Lower leg skin (tissue), 4 donors: ENCODE data around the gene TM4SF18. TPM values are rescaled to one million over a fixed set of nuclear protein-coding genes. Genes with fewer than 3 reads are reported as not detected.

ENCODE experiments used
- DNase-seq, 2 donors: peaks; one replicate each; pipeline ENCODE4 v3.0.0-alpha.2; 2019; ENCODE audit warnings: low spot score in 2 of 2
- H3K4me3 ChIP-seq: fragments of 200-600 bp; sonication (generic); 2 replicates; pipeline ENCODE4 v1.5.1; 2017; ENCODE audit warnings: mild to moderate bottlenecking, low read depth; ENCODE audit not compliant: poor library complexity, severe bottlenecking
- POLR2A ChIP-seq, 2 donors: fragments of 450-650 bp; IDR thresholded peaks; one replicate each; pipeline ENCODE4 v1.6.1; 2016 to 2017; ENCODE audit warnings: antibody characterized with exemption in 2 of 2, mild to moderate bottlenecking in 1 of 2, moderate library complexity in 1 of 2
- WGBS, 2 donors: methylation state at CpG; one replicate each; pipeline ENCODE4 v1.1.5; 2018; 5-methylcytosine and 5-hydroxymethylcytosine counted together
- intact Hi-C: fragments of 100-400 bp; cut with DNase I; formaldehyde crosslinking; loops from one replicate; pipeline ENCODE4 v1.15.0; 2023; ENCODE audit warnings: low total_unique reads
- total RNA-seq, 4 donors: library from RNA; depleted of rRNA; stranded (reverse); fragments of >200 nt; gene quantifications; one replicate each; pipeline ENCODE4 v1.1.0, GENCODE V29; 2016
- TF ChIP-seq, protein P1 (sequence below), 3 donors: fragments of 450-650 bp; IDR thresholded peaks; one replicate each; pipeline ENCODE4 v1.5.1; 2016; ENCODE audit warnings: antibody characterized with exemption in 3 of 3, mild to moderate bottlenecking in 3 of 3, moderate library complexity in 2 of 3

TM4SF18 gene
- total RNA-seq, 4 donors from 2014 or later: 1.3 to 4.9 (median 3.0) TPM

DNA sequence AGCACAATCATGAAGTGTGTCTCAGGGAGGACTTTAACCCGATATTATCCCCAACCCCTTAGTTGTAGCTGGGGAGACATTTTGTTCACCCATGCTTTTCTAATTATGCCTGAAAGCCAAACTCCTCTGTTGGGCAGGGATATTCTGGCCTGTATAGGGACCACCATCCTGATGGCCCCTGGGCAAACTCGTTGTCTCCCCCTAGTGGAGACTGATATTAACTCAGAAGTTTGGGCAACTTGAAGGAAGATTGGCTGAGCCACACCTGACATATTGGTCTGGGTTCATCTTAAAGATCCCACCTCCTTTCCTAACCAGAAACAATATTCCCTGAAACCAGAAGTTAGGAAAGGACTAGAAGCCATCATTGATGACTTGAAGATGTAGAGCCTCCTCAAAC lies 42.3 kb downstream of the TM4SF18 start:
- TF ChIP-seq POLR2A (IDR thresholded peaks at IDR 0.05): no peak
- TF ChIP-seq, protein P1, sequence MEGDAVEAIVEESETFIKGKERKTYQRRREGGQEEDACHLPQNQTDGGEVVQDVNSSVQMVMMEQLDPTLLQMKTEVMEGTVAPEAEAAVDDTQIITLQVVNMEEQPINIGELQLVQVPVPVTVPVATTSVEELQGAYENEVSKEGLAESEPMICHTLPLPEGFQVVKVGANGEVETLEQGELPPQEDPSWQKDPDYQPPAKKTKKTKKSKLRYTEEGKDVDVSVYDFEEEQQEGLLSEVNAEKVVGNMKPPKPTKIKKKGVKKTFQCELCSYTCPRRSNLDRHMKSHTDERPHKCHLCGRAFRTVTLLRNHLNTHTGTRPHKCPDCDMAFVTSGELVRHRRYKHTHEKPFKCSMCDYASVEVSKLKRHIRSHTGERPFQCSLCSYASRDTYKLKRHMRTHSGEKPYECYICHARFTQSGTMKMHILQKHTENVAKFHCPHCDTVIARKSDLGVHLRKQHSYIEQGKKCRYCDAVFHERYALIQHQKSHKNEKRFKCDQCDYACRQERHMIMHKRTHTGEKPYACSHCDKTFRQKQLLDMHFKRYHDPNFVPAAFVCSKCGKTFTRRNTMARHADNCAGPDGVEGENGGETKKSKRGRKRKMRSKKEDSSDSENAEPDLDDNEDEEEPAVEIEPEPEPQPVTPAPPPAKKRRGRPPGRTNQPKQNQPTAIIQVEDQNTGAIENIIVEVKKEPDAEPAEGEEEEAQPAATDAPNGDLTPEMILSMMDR (IDR thresholded peaks at IDR 0.05): no peak
- intact Hi-C loops: no loop called here
- DNase-seq: no peak
- 74 to 83% methylated on average over 2 of the region's 2 CpGs for WGBS, 2 donors
- no peak overlapping the region for H3K4me3 ChIP-seq

DNA sequence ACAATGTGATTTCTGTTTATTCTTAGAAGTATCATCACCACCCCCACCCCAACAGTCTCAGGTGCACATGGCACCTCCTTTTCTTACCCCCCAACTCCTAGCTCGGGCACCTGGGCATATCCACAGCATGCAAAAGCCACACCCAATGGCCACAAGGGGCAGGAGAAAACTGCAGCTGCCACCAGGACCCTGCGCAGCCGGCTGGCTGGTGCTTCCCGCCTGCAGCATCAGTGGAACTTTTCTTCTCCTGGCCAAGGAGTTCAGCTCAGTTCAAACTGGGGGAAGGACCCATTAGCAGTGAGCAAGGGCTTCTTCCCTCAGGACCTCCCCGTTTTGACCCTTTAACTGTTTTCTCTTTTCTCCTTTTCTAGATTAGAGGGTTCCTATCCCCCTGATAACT lies 44.8 kb downstream of the TM4SF18 start:
- WGBS, 2 donors: 79 to 82% methylated on average over 5 of the region's 5 CpGs
- no peak overlapping the region for H3K4me3 ChIP-seq
- TF ChIP-seq, protein P1 (IDR thresholded peaks at IDR 0.05): no peak
- TF ChIP-seq POLR2A (IDR thresholded peaks at IDR 0.05): no peak
- intact Hi-C loops: no loop called here
- DNase-seq: no peak

DNA sequence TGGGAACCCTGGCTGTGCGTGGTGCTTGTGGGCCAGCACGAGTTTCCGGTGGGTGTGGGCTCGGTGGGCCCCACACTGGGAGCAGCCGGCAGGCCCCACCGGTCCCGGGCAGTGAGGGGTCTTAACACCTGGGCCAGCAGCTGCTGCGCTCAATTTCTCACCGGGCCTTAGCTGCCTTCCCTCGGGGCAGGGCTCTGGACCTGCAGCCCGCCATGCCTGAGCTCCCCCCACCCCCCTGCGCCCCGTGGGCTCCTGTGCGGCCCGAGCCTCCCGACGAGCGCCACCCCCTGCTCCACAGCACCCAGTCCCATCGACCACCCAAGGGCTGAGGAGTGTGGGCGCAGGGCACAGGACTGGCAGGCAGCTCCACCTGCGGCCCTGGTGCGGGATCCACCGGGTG lies 49.4 kb downstream of the TM4SF18 start:
- 97 to 100% methylated on average over 3 to 20 of the region's 23 CpGs for WGBS, 2 donors
- TF ChIP-seq, protein P1 (IDR thresholded peaks at IDR 0.05): no peak
- TF ChIP-seq POLR2A (IDR thresholded peaks at IDR 0.05): no peak
- H3K4me3 ChIP-seq: no peak overlapping the region
- DNase-seq: no peak
- intact Hi-C loops: no loop called here

DNA sequence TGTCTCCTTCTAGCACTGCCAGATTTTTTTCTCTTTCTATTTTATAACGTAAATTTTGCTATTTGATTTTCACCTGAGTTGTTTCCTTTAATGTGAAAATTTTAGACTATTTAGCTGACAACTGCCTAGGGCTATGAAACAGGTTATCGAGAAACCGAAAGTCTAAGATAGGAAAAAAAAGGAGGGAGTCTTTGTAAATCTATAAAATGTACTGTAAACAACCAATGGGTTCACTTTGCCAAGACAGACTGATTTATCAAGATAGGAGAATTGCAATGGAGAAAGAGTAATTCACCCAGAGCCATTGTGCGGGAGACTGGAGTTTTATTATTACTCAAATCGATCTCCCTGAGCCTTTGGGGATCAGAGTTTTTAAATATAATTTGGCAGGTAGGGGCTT lies 50.0 kb downstream of the TM4SF18 start:
- 41 to 61% methylated on average over 5 of the region's 5 CpGs for WGBS, 2 donors
- H3K4me3 ChIP-seq: no peak overlapping the region
- TF ChIP-seq POLR2A (IDR thresholded peaks at IDR 0.05): no peak
- TF ChIP-seq, protein P1 (IDR thresholded peaks at IDR 0.05): no peak
- no peak for DNase-seq
- intact Hi-C loops: no loop called here

DNA sequence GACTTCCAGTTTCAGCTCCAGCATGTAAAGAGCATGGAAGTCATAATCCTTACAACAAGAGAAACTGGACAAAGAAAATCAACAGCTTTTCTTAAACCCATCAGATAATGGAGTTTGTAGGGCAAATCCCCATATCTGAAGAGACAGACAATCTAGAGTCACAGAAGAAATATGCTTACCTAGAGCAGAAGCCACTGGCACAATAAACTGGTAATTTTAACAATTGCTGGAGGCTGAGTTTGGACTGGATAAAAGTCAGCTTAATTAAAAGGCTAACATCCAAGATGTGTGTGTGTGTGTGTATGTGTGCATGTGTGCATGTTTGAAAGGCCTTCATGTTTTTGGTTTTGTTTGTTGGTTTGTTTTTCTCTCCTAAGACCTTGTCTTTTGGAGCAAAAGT lies 50.6 kb downstream of the TM4SF18 start:
- TF ChIP-seq, protein P1 (IDR thresholded peaks at IDR 0.05): no peak
- TF ChIP-seq POLR2A (IDR thresholded peaks at IDR 0.05): no peak
- no peak overlapping the region for H3K4me3 ChIP-seq
- intact Hi-C loops: no loop called here
- DNase-seq: no peak

DNA sequence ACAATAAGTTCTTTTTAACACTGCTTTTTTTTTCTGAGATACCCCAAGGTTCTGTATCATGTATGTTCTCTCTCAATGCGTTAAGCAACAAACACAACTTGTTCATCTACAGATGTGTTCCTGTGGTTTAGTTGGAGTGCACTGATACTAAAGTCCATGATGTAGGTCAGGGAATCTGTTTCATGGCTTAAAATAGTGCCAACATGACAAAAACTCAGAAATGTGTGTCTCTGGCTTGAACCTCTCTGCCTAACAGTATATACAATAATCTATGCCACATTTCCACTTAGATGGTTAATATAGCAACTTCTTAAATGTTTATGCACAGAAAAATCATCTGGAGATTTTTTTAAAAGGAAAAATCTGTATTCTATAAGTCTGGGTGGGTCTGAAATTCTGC lies 51.1 kb downstream of the TM4SF18 start:
- intact Hi-C loops: no loop called here
- no peak overlapping the region for H3K4me3 ChIP-seq
- TF ChIP-seq POLR2A (IDR thresholded peaks at IDR 0.05): no peak
- TF ChIP-seq, protein P1 (IDR thresholded peaks at IDR 0.05): no peak
- 92 to 93% methylated on average over 1 of the region's 1 CpG for WGBS, 2 donors
- no peak for DNase-seq
